IMR-90 (cell line): ENCODE measurements around the gene PLPP7. TPM values are rescaled to one million over a fixed set of nuclear protein-coding genes. Genes with fewer than 3 reads are reported as not detected.

Experiments used
- ATAC-seq: fragments of 200-7000 bp; cut with Tn5 transposase; 2 replicates; pipeline ENCODE4 v1.9.1; 2020; ENCODE audit warnings: low read depth, mild to moderate bottlenecking, moderate library complexity
- BruUV-seq: library from RNA; stranded (reverse); fragments of 400-500 nt; replicated peaks from 2 replicates; lab custom pipeline; 2021; lab: Mats Ljungman, UMichigan
- CTCF ChIA-PET: fragments of 300-600 bp; formaldehyde crosslinking; extraction: SDS; loops from one replicate; lab custom pipeline; 2021; ENCODE audit warnings: antibody characterized with exemption; lab: Yijun Ruan, JAX
- POLR2A ChIA-PET: fragments of 300-600 bp; sonication (Branson Sonifier 250); formaldehyde crosslinking; loops from one replicate; lab custom pipeline; 2022; ENCODE audit warnings: antibody characterized with exemption; ENCODE audit not compliant: unreplicated experiment; lab: Charles Lee
- DNase-seq: peaks from one replicate; pipeline ENCODE4 v3.0.0; 2013
- H2AFZ ChIP-seq: replicated peaks from 2 replicates; pipeline ENCODE3; 2013; ENCODE audit warnings: low read length, mild to moderate bottlenecking; ENCODE audit not compliant: poor library complexity
- H2AK5ac ChIP-seq: 2 replicates; pipeline ENCODE4 v1.6.1; 2013; ENCODE audit warnings: low read depth, low read length, inconsistent platforms
- H2AK9ac ChIP-seq: replicated peaks from 2 replicates; pipeline ENCODE3; 2013; ENCODE audit warnings: mild to moderate bottlenecking, low read depth, low read length, moderate library complexity; ENCODE audit not compliant: poor library complexity
- H2BK120ac ChIP-seq: 2 replicates; pipeline ENCODE4 v1.6.1; 2013; ENCODE audit warnings: low read depth, low read length, inconsistent platforms
- H2BK15ac ChIP-seq: 3 replicates; pipeline ENCODE4 v1.6.1; 2013; ENCODE audit warnings: low read depth, low read length, inconsistent platforms
- H2BK20ac ChIP-seq: 2 replicates; pipeline ENCODE4 v1.6.1; 2013; ENCODE audit warnings: low read depth, mild to moderate bottlenecking, inconsistent platforms, low read length, moderate library complexity
- H2BK5ac ChIP-seq: 2 replicates; pipeline ENCODE4 v1.6.1; 2013; ENCODE audit warnings: mild to moderate bottlenecking, low read depth, low read length, inconsistent platforms; ENCODE audit not compliant: poor library complexity, severe bottlenecking
- H3K14ac ChIP-seq: replicated peaks from 2 replicates; pipeline ENCODE4 v1.6.1; 2013; ENCODE audit warnings: low read depth, low read length, inconsistent platforms
- H3K18ac ChIP-seq: 2 replicates; pipeline ENCODE4 v1.6.1; 2013; ENCODE audit warnings: low read depth, low read length, control low read depth
- H3K23ac ChIP-seq: 2 replicates; pipeline ENCODE4 v1.6.1; 2013; ENCODE audit warnings: low read depth, low read length, inconsistent platforms
- H3K27ac ChIP-seq: 2 replicates; pipeline ENCODE4 v1.5.1; 2013; ENCODE audit warnings: mild to moderate bottlenecking, control low read depth, low read length; ENCODE audit not compliant: insufficient read depth
- H3K27me3 ChIP-seq: 2 replicates; pipeline ENCODE4 v1.6.1; 2013; ENCODE audit warnings: low read length; ENCODE audit not compliant: control insufficient read depth, insufficient read depth
- H3K36me3 ChIP-seq: 2 replicates; pipeline ENCODE4 v1.6.1; 2013; ENCODE audit warnings: low read length, mixed read lengths; ENCODE audit not compliant: control insufficient read depth, insufficient read depth
- H3K4ac ChIP-seq: 2 replicates; pipeline ENCODE4 v1.6.1; 2013; ENCODE audit warnings: low read depth, low read length, inconsistent platforms
- H3K4me1 ChIP-seq: 2 replicates; pipeline ENCODE4 v1.6.1; 2013; ENCODE audit warnings: low read length, mixed read lengths; ENCODE audit not compliant: control insufficient read depth, insufficient read depth
- H3K4me2 ChIP-seq: 2 replicates; pipeline ENCODE4 v1.6.1; 2013; ENCODE audit warnings: low read depth, mild to moderate bottlenecking, control low read depth, low read length, moderate library complexity
- H3K4me3 ChIP-seq: 2 replicates; pipeline ENCODE4 v1.5.1; 2013; ENCODE audit warnings: low read depth, mild to moderate bottlenecking, control low read depth, low read length, moderate library complexity; ENCODE audit not compliant: insufficient read depth
- H3K56ac ChIP-seq: 2 replicates; pipeline ENCODE4 v1.6.1; 2013; ENCODE audit warnings: low read length, inconsistent platforms; ENCODE audit not compliant: insufficient read depth; ENCODE audit errors: extremely low read depth
- H3K79me1 ChIP-seq, 2 experiments: 2 replicates each; pipeline ENCODE4 v1.6.1; 2013; ENCODE audit warnings: low read length in 2 of 2, inconsistent platforms in 1 of 2, low read depth in 1 of 2
- H3K9ac ChIP-seq: 2 replicates; pipeline ENCODE4 v1.6.1; 2013; ENCODE audit warnings: low read depth, low read length, control low read depth
- H3K9me1 ChIP-seq: 2 replicates; pipeline ENCODE4 v1.6.1; 2013; ENCODE audit warnings: low read length, inconsistent platforms; ENCODE audit not compliant: insufficient read depth
- H3K9me3 ChIP-seq: 2 replicates; pipeline ENCODE4 v1.6.1; 2013; ENCODE audit warnings: low read length; ENCODE audit not compliant: control insufficient read depth, insufficient read depth
- H4K20me1 ChIP-seq: 2 replicates; pipeline ENCODE4 v1.6.1; 2013; ENCODE audit warnings: low read length, inconsistent platforms; ENCODE audit not compliant: insufficient read depth
- H4K5ac ChIP-seq: 2 replicates; pipeline ENCODE4 v1.6.1; 2013; ENCODE audit warnings: mild to moderate bottlenecking, low read depth, low read length, control low read depth
- H4K8ac ChIP-seq, 2 experiments: 2 replicates each; pipeline ENCODE4 v1.6.1; 2013; ENCODE audit warnings: low read depth in 2 of 2, low read length in 2 of 2, control low read depth in 1 of 2, inconsistent platforms in 1 of 2
- H4K91ac ChIP-seq: 2 replicates; pipeline ENCODE4 v1.6.1; 2013; ENCODE audit warnings: low read depth, low read length, inconsistent platforms; ENCODE audit not compliant: insufficient read depth
- BHLHE40 ChIP-seq: fragments of 150-350 bp; IDR thresholded peaks from 2 replicates; pipeline ENCODE4 v1.6.1; 2016; ENCODE audit warnings: mild to moderate bottlenecking, low read depth, low read length
- CEBPB ChIP-seq: IDR thresholded peaks from 2 replicates; pipeline ENCODE4 v1.6.1; 2012; ENCODE audit warnings: low read depth, low read length, improper control_type of control experiment
- CHD1 ChIP-seq: IDR thresholded peaks from 2 replicates; pipeline ENCODE4 v1.6.1; 2012; ENCODE audit warnings: low read depth, low read length, improper control_type of control experiment
- FOS ChIP-seq: fragments of 150-350 bp; IDR thresholded peaks from 2 replicates; pipeline ENCODE4 v1.6.1; 2016; ENCODE audit warnings: low read depth, low read length
- MAZ ChIP-seq: IDR thresholded peaks from 2 replicates; pipeline ENCODE4 v1.6.1; 2012; ENCODE audit warnings: low read depth, mild to moderate bottlenecking, low read length, improper control_type of control experiment, moderate library complexity, borderline replicate concordance
- NFE2L2 ChIP-seq: fragments of 150-350 bp; IDR thresholded peaks from 2 replicates; pipeline ENCODE4 v1.6.1; 2016; ENCODE audit warnings: low read depth, mild to moderate bottlenecking, low read length
- POLR2A ChIP-seq: IDR thresholded peaks from 2 replicates; pipeline ENCODE4 v1.6.1; 2012; ENCODE audit warnings: mild to moderate bottlenecking, low read depth, low read length
- RAD21 ChIP-seq: IDR thresholded peaks from 2 replicates; pipeline ENCODE4 v1.6.1; 2012; ENCODE audit warnings: low read length, improper control_type of control experiment
- RCOR1 ChIP-seq: IDR thresholded peaks from 2 replicates; pipeline ENCODE4 v1.6.1; 2012; ENCODE audit warnings: mild to moderate bottlenecking, low read length, improper control_type of control experiment; ENCODE audit not compliant: insufficient replicate concordance
- RFX5 ChIP-seq: IDR thresholded peaks from 2 replicates; pipeline ENCODE4 v1.8.0; 2012; ENCODE audit warnings: low read depth, mild to moderate bottlenecking, low read length, moderate library complexity
- SMC3 ChIP-seq: fragments of 150-350 bp; IDR thresholded peaks from 2 replicates; pipeline ENCODE4 v1.6.1; 2016; ENCODE audit warnings: low read depth, mild to moderate bottlenecking, antibody characterized with exemption, low read length, moderate library complexity
- whole genome bisulfite sequencing, 2 experiments: methylation state at CpG; one replicate each; pipeline versions ENCODE4 v1.1.5 to v1.1.7; 2013; ENCODE audit warnings: missing lambda C conversion rate in 2 of 2; ENCODE audit not compliant: insufficient read length in 1 of 2; ENCODE audit errors: extremely low coverage in 2 of 2; 5-methylcytosine and 5-hydroxymethylcytosine counted together
- dilution Hi-C: fragments of 300-500 bp; cut with HindIII; formaldehyde crosslinking; loops from one replicate; pipeline ENCODE4 v1.14.3; 2018; ENCODE audit warnings: low sequenced_read_pairs; ENCODE audit not compliant: unreplicated experiment
- in situ Hi-C: fragments of 300-500 bp; cut with MboI; formaldehyde crosslinking; loops from 3 replicates; pipeline ENCODE4 v1.14.3; 2019; ENCODE audit warnings: low sequenced_read_pairs, inconsistent platforms, mixed read lengths
- intact Hi-C: fragments of 100-400 bp; cut with micrococcal nuclease; formaldehyde crosslinking; loops from 2 replicates; pipeline ENCODE4 v1.10.0; 2022
- polyA plus RNA-seq, 3 experiments: library from polyadenylated mRNA; depleted of rRNA; stranded (reverse); fragments of >200 nt; gene quantifications; 2 replicates each; pipeline ENCODE4 v1.2.3, GENCODE V29; 2012; ENCODE audit warnings: low replicate concordance in 1 of 3
- total RNA-seq: library from RNA; depleted of rRNA; stranded (reverse); fragments of >200 nt; gene quantifications from 2 replicates; pipeline ENCODE4 v1.2.3, GENCODE V29; 2012

The PLPP7 gene
- total and polyA plus RNA-seq, 2 of the 4 experiments (the other 2 are of a cell fraction), result 0.54 to 1.2 TPM

DNA sequence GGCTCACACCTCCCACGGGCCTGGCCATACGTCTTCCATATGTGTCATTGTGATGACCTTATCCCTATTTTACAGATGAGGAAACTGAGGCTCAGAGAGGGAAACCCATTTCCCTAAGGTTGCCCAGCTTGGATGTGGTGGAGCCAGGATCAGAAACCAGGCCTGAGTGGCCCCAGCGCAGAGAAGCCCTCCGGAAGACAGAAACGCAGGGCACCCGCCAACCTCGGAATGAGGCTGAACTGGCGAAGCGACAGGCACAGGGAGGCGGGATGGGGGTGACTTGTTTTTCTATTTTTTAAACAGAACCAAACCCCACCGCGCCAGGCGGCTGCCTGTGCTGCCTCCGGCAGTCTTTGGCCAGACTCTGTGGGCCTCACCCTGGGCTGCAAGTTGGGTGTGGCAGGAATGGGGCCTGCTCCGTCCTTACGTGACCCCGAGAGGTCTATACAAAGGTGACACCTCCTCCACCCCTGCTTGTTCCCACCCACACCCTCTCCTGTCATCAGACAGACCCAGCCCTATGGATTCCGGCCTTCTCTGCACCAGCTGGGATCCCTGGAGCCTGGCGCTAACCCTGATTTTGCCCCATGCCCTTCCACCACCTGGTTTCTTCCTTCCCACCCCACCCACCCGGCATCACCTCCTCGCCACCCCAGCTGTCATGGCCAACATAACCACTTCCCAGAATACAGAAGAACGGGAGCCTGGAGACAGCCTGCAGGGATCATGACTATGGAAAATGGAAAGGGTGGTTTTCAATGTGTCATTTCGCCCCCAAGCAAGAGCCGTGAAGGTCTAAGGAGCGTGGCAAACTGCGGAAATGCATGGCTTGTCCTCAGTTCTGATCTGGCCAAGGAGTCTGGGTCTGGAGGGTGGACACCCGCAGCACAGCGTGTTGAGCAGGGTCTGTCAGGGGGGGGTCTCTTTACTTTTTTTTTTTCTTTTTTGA is 23.6 kb downstream of the PLPP7 start:
- CTCF ChIA-PET, result no interaction called here

More for the DNA sequence above, 23.6 kb downstream of the PLPP7 start:
- Histone ChIP-seq H3K9ac (no peak overlapping the region), H3K4ac (no peak overlapping the region), H3K18ac (no peak overlapping the region), H4K91ac (no peak overlapping the region), H3K56ac (no peak overlapping the region), H2BK5ac (no peak overlapping the region), H4K5ac (no peak overlapping the region), H2AK5ac (no peak overlapping the region), H2BK120ac (no peak overlapping the region), H3K4me3 (no peak overlapping the region), H2BK20ac (no peak overlapping the region), H3K4me2 (no peak overlapping the region), H3K9me1 (no peaks in the 10 kb centered on the region; the same call in 1 of the 2 replicates), H3K27ac (no peak overlapping the region), H3K36me3 (no peaks in the 10 kb centered on the region), H3K14ac (no peak overlapping the region), H3K79me1 (no peaks in the 10 kb centered on the region), H3K27me3 (peaks cover 19% of the 10 kb centered on the region), H3K9me3 (no peaks in the 10 kb centered on the region; the same call in 1 of the 2 replicates), H3K4me1 (no peaks in the 10 kb centered on the region; the same call in 1 of the 2 replicates), H2AK9ac (no peak overlapping the region), H4K20me1 (no peaks in the 10 kb centered on the region), H2AFZ (no peak overlapping the region), H4K8ac (no peak overlapping the region), H3K23ac (no peak overlapping the region), H2BK15ac (no peak overlapping the region)
- POLR2A ChIA-PET, result no interaction called here
- in situ Hi-C loops (no loop called here), dilution Hi-C loops (no loop called here), intact Hi-C loops (no loop called here)
- DNase-seq (no peak), ATAC-seq (no peak)
- no TSS peak for BruUV-seq
- 92% methylated on average over 6 of the region's 28 CpGs; no CpG with 5 or more reads in 1 of the 2 experiments for WGBS, 2 experiments
- TF ChIP-seq SMC3 (no peak), RFX5 (no peak), RCOR1 (no peak), NFE2L2 (no peak), FOS (no peak), MAZ (no peak), CEBPB (no peak), POLR2A (no peak), BHLHE40 (no peak), CHD1 (no peak), RAD21 (no peak)
